HG03108 (cell line): Measurements from ENCODE around the gene USF2.

ENCODE experiments used
- ATAC-seq: cut with Tn5 transposase; IDR thresholded peaks from one replicate; pipeline ENCODE4 v1.9.1; 2021; ENCODE audit warnings: moderate library complexity; ENCODE audit not compliant: unreplicated experiment

Gene USF2

GRCh38 chr19:35316560-35316959 is 47.8 kb downstream of the USF2 start:
- ATAC-seq = no peak

GRCh38 chr19:35317464-35318043 is 48.8 kb downstream of the USF2 start:
- ATAC-seq = no peak

- no peak for ATAC-seq
Observed at GRCh38 chr19:35318679-35319448, 50.1 kb downstream of the USF2 start.

GRCh38 chr19:35320065-35320713 is 51.4 kb downstream of the USF2 start:
- no peak for ATAC-seq

GRCh38 chr19:35321291-35321690 is 52.5 kb downstream of the USF2 start:
- ATAC-seq = no peak

GRCh38 chr19:35322014-35322413 is 53.3 kb downstream of the USF2 start:
- ATAC-seq = no peak

- ATAC-seq = no peak
Observed at GRCh38 chr19:35327642-35328041, 58.9 kb downstream of the USF2 start.

GRCh38 chr19:35328851-35329285 is 60.1 kb downstream of the USF2 start, which contains the start of gene CD22:
TSS of gene CD22 (plus strand) at chr19:35329187. CDS start at chr19:35332041, 2,854 bp downstream.
- no peak for ATAC-seq

GRCh38 chr19:35329323-35329722 is 60.6 kb downstream of the USF2 start:
- no peak for ATAC-seq
